Mesenchymal stem cell (in vitro differentiated cells and primary cell): ENCODE measurements around the gene LINGO4.
A peak's percentile ranks its signal among the peaks of the same experiment; 100 is the strongest.

ENCODE experiments used
- DNase-seq: peaks from one replicate; pipeline ENCODE4 v3.0.0-alpha.2; 2013
- H2AFZ ChIP-seq: one replicate; pipeline ENCODE4 v1.6.1; 2013; ENCODE audit warnings: low read depth, mild to moderate bottlenecking, control low read depth, inconsistent platforms, low read length, moderate library complexity
- H2AK5ac ChIP-seq: 2 replicates; pipeline ENCODE4 v1.6.1; 2013; ENCODE audit warnings: low read length, moderate library complexity, mild to moderate bottlenecking, inconsistent platforms; ENCODE audit not compliant: severe bottlenecking
- H2BK120ac ChIP-seq: one replicate; pipeline ENCODE4 v1.6.1; 2013; ENCODE audit warnings: low read depth, mild to moderate bottlenecking, inconsistent platforms, low read length, moderate library complexity
- H2BK12ac ChIP-seq, 2 experiments: one replicate each; pipeline ENCODE4 v1.6.1; 2013; ENCODE audit warnings: inconsistent platforms in 2 of 2, low read length in 2 of 2, mild to moderate bottlenecking in 2 of 2, moderate library complexity in 2 of 2, control low read depth in 1 of 2
- H2BK15ac ChIP-seq: one replicate; pipeline ENCODE4 v1.6.1; 2013; ENCODE audit warnings: mild to moderate bottlenecking, low read depth, inconsistent platforms; ENCODE audit not compliant: poor library complexity, severe bottlenecking
- H2BK5ac ChIP-seq: 2 replicates; pipeline ENCODE4 v1.6.1; 2013; ENCODE audit warnings: low read depth, mild to moderate bottlenecking, low read length, control low read depth, inconsistent platforms; ENCODE audit not compliant: poor library complexity, severe bottlenecking
- H3K14ac ChIP-seq, 2 experiments: one replicate each; pipeline ENCODE4 v1.6.1; 2013; ENCODE audit warnings: inconsistent platforms in 2 of 2, low read length in 2 of 2, control low read depth in 1 of 2, mild to moderate bottlenecking in 1 of 2, moderate library complexity in 1 of 2
- H3K18ac ChIP-seq, 2 experiments: one replicate each; pipeline ENCODE4 v1.6.1; 2013; ENCODE audit warnings: inconsistent platforms in 2 of 2, low read length in 2 of 2, control low read depth in 1 of 2, low read depth in 1 of 2, mild to moderate bottlenecking in 1 of 2
- H3K23ac ChIP-seq, 2 experiments: one replicate each; pipeline ENCODE4 v1.6.1; 2013; ENCODE audit warnings: inconsistent platforms in 2 of 2, low read length in 2 of 2, mild to moderate bottlenecking in 2 of 2, moderate library complexity in 2 of 2, control low read depth in 1 of 2
- H3K27ac ChIP-seq: 2 replicates; pipeline ENCODE4 v1.5.1; 2013; ENCODE audit warnings: mild to moderate bottlenecking, moderate library complexity, low read length, control low read depth, inconsistent platforms; ENCODE audit not compliant: poor library complexity, severe bottlenecking
- H3K27me3 ChIP-seq, 2 experiments: 2 replicates each; pipeline versions ENCODE4 v1.6.1 to v1.7.0; 2013; ENCODE audit warnings: low read length in 2 of 2, mild to moderate bottlenecking in 2 of 2, moderate library complexity in 2 of 2, control low read depth in 1 of 2, inconsistent platforms in 1 of 2; ENCODE audit not compliant: control insufficient read depth in 1 of 2, insufficient read depth in 1 of 2
- H3K36me3 ChIP-seq, 2 experiments: 2 replicates each; pipeline versions ENCODE4 v1.6.1 to v1.7.0; 2013; ENCODE audit warnings: low read length in 2 of 2, control low read depth in 1 of 2, inconsistent platforms in 1 of 2, low read depth in 1 of 2, mild to moderate bottlenecking in 1 of 2; ENCODE audit not compliant: insufficient read depth in 2 of 2, control insufficient read depth in 1 of 2
- H3K4ac ChIP-seq, 2 experiments: one replicate each; pipeline ENCODE4 v1.6.1; 2013; ENCODE audit warnings: inconsistent platforms in 2 of 2, low read length in 2 of 2, mild to moderate bottlenecking in 2 of 2, moderate library complexity in 2 of 2, control low read depth in 1 of 2, low read depth in 1 of 2
- H3K4me1 ChIP-seq: 2 replicates; pipeline ENCODE4 v1.6.1; 2013; ENCODE audit warnings: low read depth, low read length, control low read depth; ENCODE audit not compliant: control insufficient read depth, insufficient read depth
- H3K4me2 ChIP-seq: 2 replicates; pipeline ENCODE4 v1.6.1; 2013; ENCODE audit warnings: low read length, mild to moderate bottlenecking, inconsistent platforms; ENCODE audit not compliant: poor library complexity, severe bottlenecking
- H3K4me3 ChIP-seq, 2 experiments: 2 replicates each; pipeline versions ENCODE4 v1.5.1 to v1.7.0; 2013; ENCODE audit warnings: low read length in 2 of 2, mild to moderate bottlenecking in 2 of 2, control low read depth in 1 of 2, low read depth in 1 of 2; ENCODE audit not compliant: insufficient read depth in 1 of 2
- H3K79me1 ChIP-seq: replicated peaks from 2 replicates; pipeline ENCODE4 v1.6.1; 2013; ENCODE audit warnings: mild to moderate bottlenecking, control low read depth, low read length, inconsistent platforms; ENCODE audit not compliant: poor library complexity, severe bottlenecking
- H3K9ac ChIP-seq: 2 replicates; pipeline ENCODE4 v1.7.0; 2013; ENCODE audit warnings: mild to moderate bottlenecking, low read length, moderate library complexity
- H3K9me3 ChIP-seq: 2 replicates; pipeline ENCODE4 v1.7.0; 2013; ENCODE audit warnings: mild to moderate bottlenecking, low read length; ENCODE audit not compliant: control insufficient read depth
- H4K8ac ChIP-seq: one replicate; pipeline ENCODE4 v1.6.1; 2013; ENCODE audit warnings: inconsistent platforms, mild to moderate bottlenecking, low read length, moderate library complexity
- H4K91ac ChIP-seq: one replicate; pipeline ENCODE4 v1.6.1; 2013; ENCODE audit warnings: mild to moderate bottlenecking, low read length, inconsistent platforms
- whole genome bisulfite sequencing: methylation state at CpG from one replicate; pipeline ENCODE4 v1.1.7; 2013; ENCODE audit warnings: mixed read lengths; 5-methylcytosine and 5-hydroxymethylcytosine counted together

The LINGO4 gene

DNA sequence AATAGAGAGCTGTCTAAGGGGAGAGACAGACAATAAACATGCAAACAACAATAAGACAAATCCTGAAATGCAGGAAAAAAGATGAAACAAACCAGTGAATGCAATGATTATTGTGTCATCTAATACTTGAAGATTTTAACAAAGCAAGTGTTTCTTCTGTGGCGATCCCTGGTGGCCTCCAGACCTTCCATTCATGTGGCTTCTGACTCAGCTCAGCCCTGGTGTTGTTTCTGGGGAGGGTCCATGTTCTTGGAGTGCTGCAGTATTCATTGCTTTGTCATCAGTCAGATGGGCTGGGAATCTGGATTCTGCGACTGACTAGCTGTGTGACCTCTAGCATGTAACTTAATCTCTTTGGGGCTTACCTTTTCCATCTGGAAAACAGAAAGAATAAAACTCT, 35.9 kb upstream of the LINGO4 start:
- Histone ChIP-seq H2BK120ac (no peak overlapping the region), H3K4ac (no peak overlapping the region), H3K4me1 (peaks cover 20% of the 10 kb centered on the region), H3K27me3 (peaks cover 38 to 39% of the 10 kb centered on the region in 2 experiments), H2BK12ac (no peak overlapping the region), H2BK5ac (no peak overlapping the region), H3K23ac (no peak overlapping the region), H3K79me1 (no peaks in the 10 kb centered on the region), H2BK15ac (no peak overlapping the region), H3K9me3 (no peaks in the 10 kb centered on the region), H3K27ac (no peak overlapping the region), H2AK5ac (no peak overlapping the region), H4K91ac (no peak overlapping the region), H3K14ac (no peak overlapping the region), H3K18ac (no peak overlapping the region), H3K4me3 (no peak overlapping the region), H3K36me3 (no peaks in the 10 kb centered on the region), H3K9ac (no peak overlapping the region), H3K4me2 (no peak overlapping the region), H2AFZ (no peak overlapping the region), H4K8ac (no peak overlapping the region)
- no peak for DNase-seq
- 79% methylated on average over 1 of the region's 2 CpGs for WGBS

DNA sequence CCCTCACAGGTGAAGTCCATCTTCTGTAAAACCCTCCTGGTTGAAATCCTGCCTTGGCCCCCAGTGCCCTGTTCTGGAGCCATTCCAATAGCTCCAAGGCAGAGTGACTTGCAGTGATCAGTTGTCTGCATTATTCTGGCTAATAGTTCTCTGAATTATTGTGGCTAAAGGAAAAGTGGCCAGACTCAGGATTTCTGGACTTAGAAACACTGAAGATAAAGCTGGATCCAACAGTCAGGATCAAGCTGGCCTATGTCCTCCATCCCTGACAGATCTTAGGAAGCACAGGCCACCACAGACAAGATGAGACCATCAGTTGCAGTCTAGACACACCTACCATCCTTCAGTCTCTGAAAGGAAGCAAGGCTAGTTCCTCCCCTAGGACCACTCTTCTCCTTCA, 35.2 kb upstream of the LINGO4 start:
- Histone ChIP-seq H2BK5ac (no peak overlapping the region), H3K14ac (no peak overlapping the region), H3K27ac (no peak overlapping the region), H3K18ac (no peak overlapping the region), H4K8ac (no peak overlapping the region), H3K4me1 (peaks cover 20% of the 10 kb centered on the region), H3K4me3 (no peak overlapping the region), H2AK5ac (no peak overlapping the region), H2BK12ac (no peak overlapping the region), H3K36me3 (no peaks in the 10 kb centered on the region), H3K9ac (no peak overlapping the region), H2BK15ac (no peak overlapping the region), H3K9me3 (no peaks in the 10 kb centered on the region), H3K79me1 (no peaks in the 10 kb centered on the region), H2AFZ (no peak overlapping the region), H4K91ac (no peak overlapping the region), H2BK120ac (no peak overlapping the region), H3K4ac (no peak overlapping the region), H3K27me3 (peaks cover 39 to 43% of the 10 kb centered on the region in 2 experiments), H3K23ac (peak overlapping the region in 1 of 2 experiments; percentile 77), H3K4me2 (no peak overlapping the region)
- no peak for DNase-seq

DNA sequence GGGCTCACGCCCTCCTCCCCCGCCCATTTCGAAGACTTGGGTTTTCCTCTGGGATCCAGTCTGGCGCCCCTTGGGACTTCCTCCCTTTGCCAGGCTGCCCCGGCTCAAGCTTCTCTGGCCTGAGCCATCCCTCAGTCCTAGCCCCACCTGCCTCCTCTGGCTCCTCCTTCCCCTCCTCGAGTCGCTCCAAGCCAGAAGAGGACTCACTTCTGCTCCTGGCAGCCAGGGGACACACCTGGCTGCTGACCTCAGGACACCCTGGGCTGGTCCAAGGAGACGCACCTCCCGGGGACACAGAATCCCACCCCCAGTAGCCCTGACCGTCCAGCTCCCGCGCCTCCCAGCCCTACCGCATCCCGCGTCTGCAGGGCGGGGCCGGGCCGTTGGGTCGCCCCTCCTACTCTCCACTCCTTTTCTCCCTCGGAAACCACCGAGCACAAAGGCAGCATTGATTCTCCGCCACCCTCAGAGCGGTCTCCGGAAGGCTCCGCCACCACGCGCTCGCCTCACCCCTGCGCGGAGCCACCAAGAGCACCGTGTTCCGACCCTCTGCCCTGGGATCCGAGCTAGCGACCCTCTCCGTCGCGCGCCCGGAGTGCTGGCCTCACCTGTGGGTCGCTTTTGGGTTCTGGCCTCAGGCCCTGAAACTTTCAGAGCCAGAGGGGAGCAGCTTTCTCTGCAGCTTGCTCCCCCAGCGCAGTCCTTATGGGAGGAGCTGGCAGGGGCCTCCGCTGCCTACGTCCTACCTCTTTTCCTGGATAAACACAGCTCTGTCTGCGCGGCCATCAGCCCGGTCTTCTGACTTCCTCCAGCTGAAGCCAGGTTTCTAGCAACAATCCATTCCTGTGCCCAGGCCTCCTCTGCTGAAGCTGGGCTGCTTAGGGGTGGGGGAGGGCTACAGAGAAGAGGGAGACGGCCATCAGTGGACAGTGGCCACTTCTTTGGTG, 34.5 kb upstream of the LINGO4 start, which contains the start of gene C2CD4D:
Gene C2CD4D (minus strand): TSS at position 364 of the 947 bp plus-strand sequence. CDS start 831 bp downstream, outside the sequence.
- Histone ChIP-seq H3K27ac (no peak within 1 kb of the TSS), H3K79me1 (no peaks in the 10 kb centered on the region), H3K23ac (peak within 1 kb of the TSS in 1 of 2 experiments; percentile 77), H3K4ac (no peak within 1 kb of the TSS), H2BK120ac (no peak within 1 kb of the TSS), H3K27me3 (peaks cover 39 to 43% of the 10 kb centered on the region in 2 experiments), H2AK5ac (no peak within 1 kb of the TSS), H2BK5ac (no peak within 1 kb of the TSS), H3K4me3 (peak within 1 kb of the TSS; percentile 43 to 51), H4K8ac (no peak within 1 kb of the TSS), H3K4me1 (peaks cover 20% of the 10 kb centered on the region), H3K18ac (no peak within 1 kb of the TSS), H3K9me3 (no peaks in the 10 kb centered on the region), H3K36me3 (no peaks in the 10 kb centered on the region), H3K14ac (peak within 1 kb of the TSS in 1 of 2 experiments; percentile 11), H2BK15ac (no peak within 1 kb of the TSS), H2AFZ (peak within 1 kb of the TSS; percentile 3), H3K4me2 (peak within 1 kb of the TSS; percentile 79), H2BK12ac (no peak within 1 kb of the TSS), H3K9ac (peak within 1 kb of the TSS; percentile 18), H4K91ac (no peak within 1 kb of the TSS)
- 4% methylated on average over 43 of the region's 47 CpGs for WGBS
- DNase-seq, result peak; percentile 21

DNA sequence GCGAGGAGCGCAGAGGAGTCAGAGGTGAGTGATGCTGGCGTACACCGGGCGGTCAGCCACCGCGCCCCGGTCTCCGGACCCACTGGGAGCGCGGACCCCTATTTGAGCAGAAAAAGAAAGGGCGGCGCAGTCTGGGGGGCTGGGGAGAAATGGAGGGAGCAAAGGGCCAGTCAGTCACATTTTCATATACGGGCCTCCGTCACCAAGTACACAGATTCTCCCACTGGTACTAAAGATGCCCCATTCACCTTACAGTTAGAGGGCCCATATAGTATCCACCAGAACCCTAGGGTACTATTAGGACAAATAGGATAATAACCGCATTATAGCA, 33.8 kb upstream of the LINGO4 start:
- Histone ChIP-seq H2AFZ (no peak overlapping the region), H3K18ac (no peak overlapping the region), H3K14ac (no peak overlapping the region), H3K27ac (no peak overlapping the region), H3K9me3 (no peaks in the 10 kb centered on the region), H3K4me3 (peak overlapping the region; percentile 43 to 51), H2BK15ac (no peak overlapping the region), H2BK12ac (no peak overlapping the region), H3K4me2 (peak overlapping the region; percentile 79), H3K4me1 (peaks cover 20% of the 10 kb centered on the region), H3K9ac (peak overlapping the region; percentile 18), H2AK5ac (no peak overlapping the region), H2BK120ac (no peak overlapping the region), H3K27me3 (peaks cover 38 to 43% of the 10 kb centered on the region in 2 experiments), H3K36me3 (no peaks in the 10 kb centered on the region), H3K23ac (peak overlapping the region in 1 of 2 experiments; percentile 65), H2BK5ac (no peak overlapping the region), H4K8ac (no peak overlapping the region), H4K91ac (no peak overlapping the region), H3K79me1 (no peaks in the 10 kb centered on the region), H3K4ac (no peak overlapping the region)
- DNase-seq, result no peak
- WGBS, result 7% methylated on average over 14 of the region's 16 CpGs
